T follicular helper cell (primary cell): Measurements from ENCODE around the gene IZUMO1.
"Not testable (repeated sequence)": the region's sequence is repeated elsewhere in the genome, so short reads cannot be mapped to it uniquely, and the experiment has no call there.

Experiments
- DNase-seq: peaks from one replicate; pipeline ENCODE4 v3.0.0-alpha.2; 2020; ENCODE audit warnings: low read depth

The IZUMO1 gene

DNA sequence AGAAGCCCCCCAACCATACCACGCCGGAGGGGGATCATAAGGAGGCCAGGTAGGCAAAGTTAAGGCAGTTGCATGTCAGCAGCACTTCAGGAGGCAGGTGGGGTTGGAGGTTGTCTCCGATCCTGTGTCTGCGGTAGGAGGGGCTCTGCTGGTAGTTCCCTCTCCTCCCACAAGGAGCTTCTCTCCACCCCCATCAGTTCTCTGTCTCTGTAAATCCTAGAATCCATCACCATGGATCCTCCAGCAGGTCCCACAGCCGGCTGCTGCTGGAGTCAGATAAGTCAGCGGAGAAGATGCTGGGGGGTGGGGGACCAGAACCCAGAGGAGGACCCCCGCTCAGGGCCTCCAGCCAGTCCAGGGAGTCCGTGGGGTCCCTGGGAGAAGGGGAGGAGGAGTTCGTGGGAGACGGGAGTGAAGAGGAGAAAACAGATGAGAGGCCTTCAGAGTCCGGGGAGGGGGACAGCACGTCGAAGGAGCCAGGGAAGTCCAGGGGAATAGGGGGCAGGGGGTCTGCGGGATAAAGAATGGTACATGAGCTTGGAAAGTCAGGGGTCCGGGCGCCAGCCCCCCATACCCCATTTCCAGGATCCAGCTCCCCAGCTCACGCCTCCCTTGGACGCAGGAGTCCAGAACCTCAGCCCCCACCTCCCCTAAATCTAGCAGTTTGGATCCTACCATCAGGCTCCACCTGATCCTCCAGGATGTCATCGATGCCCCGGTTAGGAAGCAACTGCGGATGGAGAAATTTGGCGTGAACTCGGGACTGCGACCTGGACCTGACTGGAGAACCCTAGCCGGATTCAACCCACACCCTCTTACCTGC is 33.5 kb downstream of the IZUMO1 start:
- no peak for DNase-seq

DNA sequence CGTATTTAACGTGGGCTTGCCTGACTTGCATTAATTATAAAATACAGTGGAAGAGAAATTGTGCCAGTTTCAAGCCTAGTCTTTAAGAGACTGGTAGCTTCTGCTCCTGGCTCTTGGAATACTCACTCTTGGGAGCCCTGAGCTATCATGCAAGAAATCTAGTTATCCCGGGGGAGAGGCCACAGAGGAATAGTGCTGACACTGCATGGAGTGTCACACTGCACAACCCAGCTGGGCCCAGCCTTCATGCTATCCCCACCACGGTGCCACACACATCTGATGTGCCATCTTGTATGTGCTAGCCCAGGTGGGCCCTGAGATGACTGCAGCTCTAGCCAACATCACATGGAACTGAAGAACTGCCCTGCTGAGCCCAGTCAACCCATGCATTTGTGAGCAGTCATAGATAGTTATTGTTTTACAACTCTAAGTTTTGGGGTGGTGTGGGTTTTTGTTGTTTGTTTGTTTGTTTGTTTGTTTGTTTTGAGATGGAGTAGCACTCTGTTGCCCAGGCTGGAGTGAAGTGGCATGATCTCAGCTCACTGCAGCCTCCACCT is 35.5 kb downstream of the IZUMO1 start:
- no peak for DNase-seq

DNA sequence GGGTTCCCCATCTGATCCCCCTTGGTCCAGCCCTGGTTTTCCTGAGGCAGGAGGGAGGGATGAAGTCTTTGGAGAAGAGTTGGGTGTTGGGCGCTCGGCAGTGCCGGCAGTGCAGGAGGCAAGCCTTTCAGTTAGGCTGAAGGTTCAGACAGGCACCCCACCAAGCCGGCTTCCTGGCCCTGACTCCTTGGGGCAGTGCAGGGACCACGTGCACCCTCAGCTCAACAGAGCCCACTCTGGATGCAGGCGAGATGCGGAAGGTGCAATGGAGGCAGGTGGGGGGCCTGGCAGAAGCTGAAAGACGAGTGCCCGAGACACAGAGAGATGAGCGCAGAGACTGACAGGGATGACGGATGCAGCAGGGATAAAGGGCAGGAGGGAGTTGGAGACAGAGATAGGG is 38.2 kb downstream of the IZUMO1 start:
- no peak for DNase-seq

DNA sequence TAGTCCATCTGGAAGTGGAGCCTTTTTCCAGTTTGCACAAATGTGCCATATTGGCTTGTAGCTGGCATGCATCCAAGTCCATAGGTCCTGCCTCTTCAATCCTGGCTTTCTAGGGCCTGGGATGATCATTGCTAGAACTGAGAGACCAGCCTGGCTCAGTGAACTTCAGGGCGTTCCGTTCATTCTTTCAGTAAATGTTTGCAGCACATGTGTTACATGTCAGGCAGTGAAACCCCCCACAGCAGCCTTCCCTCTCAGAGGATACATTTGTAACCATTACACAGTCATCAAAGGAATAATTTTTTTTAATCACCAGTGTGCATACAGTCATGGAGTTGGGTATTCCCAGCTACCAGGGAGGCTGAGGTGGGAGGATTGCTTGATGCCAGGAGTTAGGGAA is 41.3 kb downstream of the IZUMO1 start:
- no peak for DNase-seq

DNA sequence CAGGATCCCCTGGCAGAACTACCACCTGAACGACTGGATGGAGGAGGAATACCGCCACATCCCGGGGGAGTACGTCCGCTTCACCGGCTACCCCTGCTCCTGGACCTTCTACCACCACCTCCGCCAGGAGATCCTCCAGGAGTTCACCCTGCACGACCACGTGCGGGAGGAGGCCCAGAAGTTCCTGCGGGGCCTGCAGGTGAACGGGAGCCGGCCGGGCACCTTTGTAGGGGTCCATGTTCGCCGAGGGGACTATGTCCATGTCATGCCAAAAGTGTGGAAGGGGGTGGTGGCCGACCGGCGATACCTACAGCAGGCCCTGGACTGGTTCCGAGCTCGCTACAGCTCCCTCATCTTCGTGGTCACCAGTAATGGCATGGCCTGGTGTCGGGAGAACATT is 43.4 kb downstream of the IZUMO1 start:
- DNase-seq = no peak

DNA sequence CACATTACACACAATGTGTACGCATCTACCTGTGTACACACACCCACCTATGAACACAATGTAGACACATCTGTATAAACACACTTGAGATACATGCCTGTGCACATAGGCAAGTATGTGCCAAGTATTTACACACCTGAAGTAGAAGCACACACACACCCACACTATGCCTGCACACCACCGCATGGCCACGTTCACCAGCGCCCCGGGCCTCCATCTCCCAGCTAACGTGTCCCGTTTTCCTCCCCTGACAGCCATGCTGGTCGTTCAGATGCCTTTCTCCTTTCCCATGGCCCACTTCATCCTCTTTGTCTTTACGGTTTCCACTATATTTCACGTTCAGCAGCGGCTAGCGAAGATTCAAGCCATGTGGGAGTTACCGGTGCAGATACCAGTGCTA is 44.0 kb downstream of the IZUMO1 start:
- no peak for DNase-seq

DNA sequence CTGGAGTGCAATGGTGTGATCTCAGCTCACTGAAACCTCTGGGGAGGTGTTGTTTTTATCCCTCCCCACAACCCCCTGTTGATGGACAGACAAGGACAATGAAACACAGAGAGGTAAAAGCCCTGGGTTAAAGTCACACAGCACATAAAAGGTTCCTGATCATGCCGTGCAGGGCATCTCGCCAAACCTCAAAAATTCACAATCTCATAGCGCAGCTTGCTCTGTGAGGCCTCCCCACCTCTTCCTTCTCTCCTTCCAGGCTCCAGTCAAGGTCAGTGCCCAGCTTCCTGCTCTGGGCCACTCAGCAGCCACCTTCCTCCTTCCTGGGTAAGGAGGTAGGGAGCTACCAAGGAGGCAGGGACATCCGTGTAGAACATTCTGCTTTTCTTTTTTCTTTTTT is 48.7 kb downstream of the IZUMO1 start:
- no peak for DNase-seq

DNA sequence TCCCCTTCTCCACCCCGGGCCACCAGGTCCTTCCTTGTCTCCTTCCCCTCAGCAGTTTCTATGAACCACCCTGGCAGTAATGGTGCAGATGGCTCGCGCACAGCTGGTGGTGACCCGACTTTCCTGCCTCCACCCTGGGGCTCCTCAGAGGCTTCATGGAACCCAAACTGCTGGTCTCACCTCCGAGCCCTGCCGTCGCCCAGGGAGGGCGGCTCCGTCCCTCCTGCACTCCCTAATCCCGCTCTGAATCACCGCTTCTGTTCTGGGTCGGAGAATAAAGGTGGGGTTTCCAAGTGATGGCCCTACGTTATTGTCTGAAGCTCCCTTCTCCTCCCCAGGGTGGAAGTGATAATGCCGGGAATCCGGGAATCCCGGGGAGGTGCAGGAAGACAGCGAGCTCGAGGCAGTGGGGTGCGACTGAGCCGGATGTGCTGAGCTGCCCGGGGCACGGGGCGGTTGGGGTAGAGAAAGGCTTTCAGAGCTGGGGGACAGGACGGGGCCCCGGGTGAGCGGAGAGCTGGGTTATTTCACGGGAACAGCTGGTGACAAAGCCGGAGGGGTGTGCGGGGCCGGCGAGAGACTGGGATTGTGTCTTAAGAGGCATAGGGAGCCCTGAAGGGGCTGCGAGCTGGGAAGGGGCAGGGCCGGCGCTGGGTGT is 50.2 kb downstream of the IZUMO1 start:
- DNase-seq = no peak

DNA sequence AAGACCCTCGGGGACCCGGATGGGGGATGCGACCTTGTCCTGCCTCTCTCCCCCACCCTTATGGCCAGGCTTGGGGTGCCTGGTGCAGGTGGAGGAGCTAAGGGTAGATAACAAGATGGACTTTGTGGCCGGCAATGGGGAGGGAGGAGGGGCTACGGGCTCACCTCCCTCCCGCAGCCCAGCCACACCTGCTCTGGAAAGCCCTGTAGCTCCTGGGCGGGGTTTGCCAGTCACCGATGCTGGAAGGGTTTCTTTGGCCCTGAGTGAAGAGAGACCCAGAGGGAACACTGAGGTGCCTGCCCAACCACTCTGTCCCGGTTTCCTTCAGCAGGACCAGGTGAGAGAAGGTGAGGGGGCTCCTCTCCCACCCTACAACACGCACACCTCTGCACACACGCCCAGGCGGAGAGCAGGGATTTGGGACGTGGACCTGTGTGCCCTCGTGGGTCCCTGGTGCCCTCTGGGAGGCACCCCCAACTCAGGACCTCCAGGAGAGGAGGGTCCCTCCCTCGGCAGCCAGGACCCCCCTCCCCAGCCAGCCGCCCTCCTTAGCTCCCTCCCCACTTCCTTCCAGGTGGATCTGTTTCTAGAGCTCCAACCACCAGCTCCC is 50.9 kb downstream of the IZUMO1 start, which contains the start of gene FUT2:
Gene FUT2, plus strand, starts transcription at position 229 of the 610 bp plus-strand sequence. CDS start 6,986 bp downstream, outside the sequence.
- DNase-seq = no peak

DNA sequence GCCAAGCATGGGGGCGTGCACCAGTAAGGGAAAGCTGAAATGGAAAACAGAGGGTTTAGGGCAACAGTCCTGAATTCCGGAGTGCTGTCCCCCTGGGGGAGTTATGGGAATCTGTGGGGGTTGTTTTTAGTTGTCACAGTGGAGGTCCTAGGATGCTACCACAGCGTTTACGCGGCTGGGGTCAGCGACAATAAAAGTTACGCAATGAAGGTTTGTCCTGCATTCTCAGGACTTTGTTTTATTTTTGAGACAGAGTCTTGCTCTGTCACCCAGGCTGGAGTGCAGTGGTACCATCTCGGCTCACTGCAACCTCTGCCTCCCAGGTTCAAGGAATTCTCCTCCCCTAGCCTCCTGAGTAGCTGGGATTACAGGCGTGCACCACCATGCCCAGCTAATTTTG is 53.1 kb downstream of the IZUMO1 start:
- DNase-seq = not testable (repeated sequence)
